ENCODE results near the gene IL2RA. TPM values are rescaled to one million over a fixed set of nuclear protein-coding genes. Genes with fewer than 3 reads are reported as not detected.
A peak's percentile ranks its signal among the peaks of the same experiment; 100 is the strongest.

The IL2RA gene
- total and polyA plus RNA-seq, 9 donors: 0.07 to 5.2 (median 0.90) TPM; not detected in 2

- WGBS, 3 donors: 58 to 68% (median 61%) methylated on average over 2 of the region's 2 CpGs
- Histone ChIP-seq H3K4me1 (ENCODE audit: insufficient read depth) (peaks cover 5% of the 10 kb centered on the region), H3K4me3 (no peak overlapping the region), H3K27me3 (no peaks in the 10 kb centered on the region), H3K27ac (no peak overlapping the region), H3K36me3 (no peaks in the 10 kb centered on the region), H3K9me3 (no peaks in the 10 kb centered on the region)
- no peak for DNase-seq
- intact Hi-C loops (cut with DNase I): no loop called here
- TF ChIP-seq EP300 (IDR thresholded peaks at IDR 0.05) (no peak), POLR2A (IDR thresholded peaks at IDR 0.05) (no peak)
- TF ChIP-seq, protein P1, sequence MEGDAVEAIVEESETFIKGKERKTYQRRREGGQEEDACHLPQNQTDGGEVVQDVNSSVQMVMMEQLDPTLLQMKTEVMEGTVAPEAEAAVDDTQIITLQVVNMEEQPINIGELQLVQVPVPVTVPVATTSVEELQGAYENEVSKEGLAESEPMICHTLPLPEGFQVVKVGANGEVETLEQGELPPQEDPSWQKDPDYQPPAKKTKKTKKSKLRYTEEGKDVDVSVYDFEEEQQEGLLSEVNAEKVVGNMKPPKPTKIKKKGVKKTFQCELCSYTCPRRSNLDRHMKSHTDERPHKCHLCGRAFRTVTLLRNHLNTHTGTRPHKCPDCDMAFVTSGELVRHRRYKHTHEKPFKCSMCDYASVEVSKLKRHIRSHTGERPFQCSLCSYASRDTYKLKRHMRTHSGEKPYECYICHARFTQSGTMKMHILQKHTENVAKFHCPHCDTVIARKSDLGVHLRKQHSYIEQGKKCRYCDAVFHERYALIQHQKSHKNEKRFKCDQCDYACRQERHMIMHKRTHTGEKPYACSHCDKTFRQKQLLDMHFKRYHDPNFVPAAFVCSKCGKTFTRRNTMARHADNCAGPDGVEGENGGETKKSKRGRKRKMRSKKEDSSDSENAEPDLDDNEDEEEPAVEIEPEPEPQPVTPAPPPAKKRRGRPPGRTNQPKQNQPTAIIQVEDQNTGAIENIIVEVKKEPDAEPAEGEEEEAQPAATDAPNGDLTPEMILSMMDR (IDR thresholded peaks at IDR 0.05): no peak
These were observed 72.4 kb downstream of the IL2RA start for GRCh38 chr10:5989756-5990155.

DNA sequence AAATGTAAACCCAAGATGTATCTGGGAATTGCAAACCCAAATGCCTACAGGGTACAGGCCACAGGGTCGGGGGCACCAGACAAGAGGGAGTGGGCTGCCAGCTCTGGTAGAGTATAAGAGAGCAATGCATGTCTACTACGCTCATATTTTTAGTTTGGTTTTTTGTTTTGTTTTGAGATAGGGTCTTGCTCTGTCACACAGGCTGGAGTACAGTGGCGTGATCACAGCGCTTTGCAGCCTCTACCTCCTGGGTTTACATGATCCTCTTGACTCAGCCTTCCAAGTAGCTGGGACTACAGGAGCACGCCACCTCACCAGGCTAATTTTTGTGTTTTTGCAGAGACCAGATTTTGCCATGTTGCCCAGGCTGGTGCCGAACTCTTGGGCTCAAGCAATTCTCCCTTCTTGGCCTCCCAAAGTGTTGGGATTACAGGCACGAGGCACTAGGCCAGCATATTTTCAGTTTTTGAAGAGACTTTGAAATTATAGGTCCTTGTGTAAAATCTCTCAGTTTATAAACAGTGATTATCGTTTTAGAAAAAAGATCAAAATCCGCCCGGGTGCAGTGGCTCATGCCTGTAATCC, 73.7 kb downstream of the IL2RA start:
- H3K36me3 ChIP-seq: no peaks in the 10 kb centered on the region
- 87 to 92% (median 92%) methylated on average over 10 of the region's 10 CpGs for WGBS, 3 donors
- H3K27ac ChIP-seq: no peak overlapping the region

GRCh38 chr10:5987747-5988146, 74.4 kb downstream of the IL2RA start:
- intact Hi-C loops (cut with DNase I): no loop called here
- no peaks in the 10 kb centered on the region for H3K36me3 ChIP-seq
- no peaks in the 10 kb centered on the region for H3K9me3 ChIP-seq
- no peaks in the 10 kb centered on the region for H3K27me3 ChIP-seq
- WGBS, 3 donors: 51 to 54% (median 52%) methylated on average over 4 of the region's 4 CpGs
- no peak overlapping the region for H3K4me3 ChIP-seq
- peak in 3 of 5 donors; percentile 31 to 59 (median 42) for DNase-seq
- TF ChIP-seq, protein P1 (IDR thresholded peaks at IDR 0.05): no peak
- no peak for TF ChIP-seq EP300 (IDR thresholded peaks at IDR 0.05)
- TF ChIP-seq POLR2A (IDR thresholded peaks at IDR 0.05): no peak
- no peak overlapping the region for H3K27ac ChIP-seq
- peaks cover 6% of the 10 kb centered on the region for H3K4me1 ChIP-seq (ENCODE audit: insufficient read depth)

More for the DNA sequence above, 73.7 kb downstream of the IL2RA start:
- H3K4me1 ChIP-seq (ENCODE audit: insufficient read depth): peaks cover 6% of the 10 kb centered on the region
- intact Hi-C loops (cut with DNase I): no loop called here
- no peak for DNase-seq
- no peaks in the 10 kb centered on the region for H3K27me3 ChIP-seq
- no peak overlapping the region for H3K4me3 ChIP-seq
- H3K9me3 ChIP-seq: no peaks in the 10 kb centered on the region
- no peak for TF ChIP-seq POLR2A (IDR thresholded peaks at IDR 0.05)
- TF ChIP-seq, protein P1 (IDR thresholded peaks at IDR 0.05): no peak
- TF ChIP-seq EP300 (IDR thresholded peaks at IDR 0.05): no peak

DNA sequence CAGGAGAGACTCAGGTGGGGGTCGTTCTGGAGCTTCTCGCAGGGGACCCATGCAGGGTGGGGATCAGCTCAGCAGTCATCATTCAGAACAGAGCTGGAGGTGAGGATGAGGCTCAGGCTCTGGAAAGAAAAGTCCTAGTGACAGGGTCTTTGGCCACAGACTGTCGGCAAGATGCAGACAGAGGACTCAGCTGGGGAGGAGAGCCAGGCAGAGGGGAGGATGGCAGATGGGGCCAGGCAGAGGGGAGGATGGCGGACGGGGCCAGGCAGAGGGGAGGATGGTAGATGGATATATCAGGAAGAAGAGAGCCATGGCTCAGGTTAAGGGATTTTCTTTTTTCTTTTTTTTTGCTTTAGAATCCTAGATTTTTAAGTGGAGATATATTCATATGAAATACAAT, 77.1 kb downstream of the IL2RA start:
- Histone ChIP-seq H3K36me3 (no peaks in the 10 kb centered on the region), H3K4me1 (ENCODE audit: insufficient read depth) (peaks cover 6% of the 10 kb centered on the region), H3K4me3 (no peak overlapping the region), H3K27ac (no peak overlapping the region), H3K9me3 (no peaks in the 10 kb centered on the region), H3K27me3 (no peaks in the 10 kb centered on the region)
- DNase-seq: no peak
- intact Hi-C loops (cut with DNase I): no loop called here
- WGBS, 3 donors: 85 to 93% (median 88%) methylated on average over 5 of the region's 5 CpGs
- TF ChIP-seq, protein P1 (IDR thresholded peaks at IDR 0.05): no peak
- TF ChIP-seq POLR2A (IDR thresholded peaks at IDR 0.05): no peak
- TF ChIP-seq EP300 (IDR thresholded peaks at IDR 0.05): no peak
